ENCODE data around the gene FBN2. TPM values are rescaled to one million over a fixed set of nuclear protein-coding genes. Genes with fewer than 3 reads are reported as not detected.

FBN2 gene
- total and polyA plus RNA-seq, 2 donors (not counting 1 experiment from before 2014, with no cell fraction given) = 43.1 to 80.1 TPM

- Histone ChIP-seq H3K4me2 (ENCODE audit: extremely low read depth, insufficient read depth, low read length) (no peak overlapping the region), H2AFZ (ENCODE audit: low read length) (no peak overlapping the region), H3K27me3 (ENCODE audit: control insufficient read depth, insufficient read depth, low read length) (no peaks in the 10 kb centered on the region), H3K9me3 (ENCODE audit: control insufficient read depth, insufficient read depth, low read depth, low read length) (no peaks in the 10 kb centered on the region), H3K9ac (ENCODE audit: insufficient read depth, low read length) (no peak overlapping the region), H3K36me3 (ENCODE audit: control insufficient read depth, insufficient read depth, low read length) (no peaks in the 10 kb centered on the region), H4K20me1 (ENCODE audit: control insufficient read depth, extremely low read depth, insufficient read depth, low read length) (no peaks in the 10 kb centered on the region), H3K4me3 (replicated peaks in 1 of 4; ENCODE audit: control extremely low read depth in 1 of 4, insufficient read depth in 1 of 4, low read depth in 3 of 4, low read length in 4 of 4) (no peak overlapping the region), H3K4me1 (ENCODE audit: control insufficient read depth, extremely low read depth, insufficient read depth, low read length) (no peaks in the 10 kb centered on the region), H3K27ac (ENCODE audit: insufficient read depth, low read length) (no peak overlapping the region), H3K79me2 (ENCODE audit: control insufficient read depth, insufficient read depth, low read length) (no peaks in the 10 kb centered on the region)
- TF ChIP-seq, protein P1, sequence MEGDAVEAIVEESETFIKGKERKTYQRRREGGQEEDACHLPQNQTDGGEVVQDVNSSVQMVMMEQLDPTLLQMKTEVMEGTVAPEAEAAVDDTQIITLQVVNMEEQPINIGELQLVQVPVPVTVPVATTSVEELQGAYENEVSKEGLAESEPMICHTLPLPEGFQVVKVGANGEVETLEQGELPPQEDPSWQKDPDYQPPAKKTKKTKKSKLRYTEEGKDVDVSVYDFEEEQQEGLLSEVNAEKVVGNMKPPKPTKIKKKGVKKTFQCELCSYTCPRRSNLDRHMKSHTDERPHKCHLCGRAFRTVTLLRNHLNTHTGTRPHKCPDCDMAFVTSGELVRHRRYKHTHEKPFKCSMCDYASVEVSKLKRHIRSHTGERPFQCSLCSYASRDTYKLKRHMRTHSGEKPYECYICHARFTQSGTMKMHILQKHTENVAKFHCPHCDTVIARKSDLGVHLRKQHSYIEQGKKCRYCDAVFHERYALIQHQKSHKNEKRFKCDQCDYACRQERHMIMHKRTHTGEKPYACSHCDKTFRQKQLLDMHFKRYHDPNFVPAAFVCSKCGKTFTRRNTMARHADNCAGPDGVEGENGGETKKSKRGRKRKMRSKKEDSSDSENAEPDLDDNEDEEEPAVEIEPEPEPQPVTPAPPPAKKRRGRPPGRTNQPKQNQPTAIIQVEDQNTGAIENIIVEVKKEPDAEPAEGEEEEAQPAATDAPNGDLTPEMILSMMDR (conservative IDR thresholded peaks at IDR 0.05 in 1 of 2, IDR thresholded peaks at IDR 0.05 in 1 of 2; ENCODE audit: low read depth in 1 of 2, low read length in 2 of 2) = no peak
- no peak for TF ChIP-seq EZH2 (IDR thresholded peaks at IDR 0.05; ENCODE audit: low read length, missing control alignments)
- DNase-seq (ENCODE audit: low read depth in 2 of 2) = no peak
Observed at GRCh38 chr5:128532776-128533175, 5.3 kb downstream of the FBN2 start.

- no peak for DNase-seq (ENCODE audit: low read depth in 2 of 2)
- Histone ChIP-seq H4K20me1 (ENCODE audit: control insufficient read depth, extremely low read depth, insufficient read depth, low read length) (no peaks in the 10 kb centered on the region), H2AFZ (ENCODE audit: low read length) (no peak overlapping the region), H3K9me3 (ENCODE audit: control insufficient read depth, insufficient read depth, low read depth, low read length) (no peaks in the 10 kb centered on the region), H3K27ac (ENCODE audit: insufficient read depth, low read length) (no peak overlapping the region), H3K9ac (ENCODE audit: insufficient read depth, low read length) (no peak overlapping the region), H3K4me2 (ENCODE audit: extremely low read depth, insufficient read depth, low read length) (no peak overlapping the region), H3K27me3 (ENCODE audit: control insufficient read depth, insufficient read depth, low read length) (no peaks in the 10 kb centered on the region), H3K79me2 (ENCODE audit: control insufficient read depth, insufficient read depth, low read length) (no peaks in the 10 kb centered on the region), H3K4me1 (ENCODE audit: control insufficient read depth, extremely low read depth, insufficient read depth, low read length) (no peaks in the 10 kb centered on the region), H3K4me3 (replicated peaks in 1 of 4; ENCODE audit: control extremely low read depth in 1 of 4, insufficient read depth in 1 of 4, low read depth in 3 of 4, low read length in 4 of 4) (no peak overlapping the region), H3K36me3 (ENCODE audit: control insufficient read depth, insufficient read depth, low read length) (no peaks in the 10 kb centered on the region)
- no peak for TF ChIP-seq EZH2 (IDR thresholded peaks at IDR 0.05; ENCODE audit: low read length, missing control alignments)
- TF ChIP-seq, protein P1 (conservative IDR thresholded peaks at IDR 0.05 in 1 of 2, IDR thresholded peaks at IDR 0.05 in 1 of 2; ENCODE audit: low read depth in 1 of 2, low read length in 2 of 2) = no peak
Observed at GRCh38 chr5:128532127-128532526, 5.9 kb downstream of the FBN2 start.

GRCh38 chr5:128528637-128529255, 9.3 kb downstream of the FBN2 start:
- H3K27me3 ChIP-seq (ENCODE audit: control insufficient read depth, insufficient read depth, low read length) = no peaks in the 10 kb centered on the region
- H3K9me3 ChIP-seq (ENCODE audit: control insufficient read depth, insufficient read depth, low read depth, low read length) = no peaks in the 10 kb centered on the region
- H3K79me2 ChIP-seq (ENCODE audit: control insufficient read depth, insufficient read depth, low read length) = no peaks in the 10 kb centered on the region
- H3K27ac ChIP-seq (ENCODE audit: insufficient read depth, low read length) = no peak overlapping the region
- no peak overlapping the region for H3K4me3 ChIP-seq (replicated peaks in 1 of 4; ENCODE audit: control extremely low read depth in 1 of 4, insufficient read depth in 1 of 4, low read depth in 3 of 4, low read length in 4 of 4)
- DNase-seq (ENCODE audit: low read depth in 2 of 2) = no peak
- TF ChIP-seq, protein P1 (conservative IDR thresholded peaks at IDR 0.05 in 1 of 2, IDR thresholded peaks at IDR 0.05 in 1 of 2; ENCODE audit: low read depth in 1 of 2, low read length in 2 of 2) = no peak
- no peak for TF ChIP-seq EZH2 (IDR thresholded peaks at IDR 0.05; ENCODE audit: low read length, missing control alignments)
- H3K9ac ChIP-seq (ENCODE audit: insufficient read depth, low read length) = no peak overlapping the region
- H2AFZ ChIP-seq (ENCODE audit: low read length) = no peak overlapping the region
- H3K36me3 ChIP-seq (ENCODE audit: control insufficient read depth, insufficient read depth, low read length) = no peaks in the 10 kb centered on the region
- no peaks in the 10 kb centered on the region for H3K4me1 ChIP-seq (ENCODE audit: control insufficient read depth, extremely low read depth, insufficient read depth, low read length)
- no peak overlapping the region for H3K4me2 ChIP-seq (ENCODE audit: extremely low read depth, insufficient read depth, low read length)
- H4K20me1 ChIP-seq (ENCODE audit: control insufficient read depth, extremely low read depth, insufficient read depth, low read length) = no peaks in the 10 kb centered on the region

Data from fibroblast of lung (primary cell).